ENCODE measurements around the gene OGFRL1.

The OGFRL1 gene

DNA sequence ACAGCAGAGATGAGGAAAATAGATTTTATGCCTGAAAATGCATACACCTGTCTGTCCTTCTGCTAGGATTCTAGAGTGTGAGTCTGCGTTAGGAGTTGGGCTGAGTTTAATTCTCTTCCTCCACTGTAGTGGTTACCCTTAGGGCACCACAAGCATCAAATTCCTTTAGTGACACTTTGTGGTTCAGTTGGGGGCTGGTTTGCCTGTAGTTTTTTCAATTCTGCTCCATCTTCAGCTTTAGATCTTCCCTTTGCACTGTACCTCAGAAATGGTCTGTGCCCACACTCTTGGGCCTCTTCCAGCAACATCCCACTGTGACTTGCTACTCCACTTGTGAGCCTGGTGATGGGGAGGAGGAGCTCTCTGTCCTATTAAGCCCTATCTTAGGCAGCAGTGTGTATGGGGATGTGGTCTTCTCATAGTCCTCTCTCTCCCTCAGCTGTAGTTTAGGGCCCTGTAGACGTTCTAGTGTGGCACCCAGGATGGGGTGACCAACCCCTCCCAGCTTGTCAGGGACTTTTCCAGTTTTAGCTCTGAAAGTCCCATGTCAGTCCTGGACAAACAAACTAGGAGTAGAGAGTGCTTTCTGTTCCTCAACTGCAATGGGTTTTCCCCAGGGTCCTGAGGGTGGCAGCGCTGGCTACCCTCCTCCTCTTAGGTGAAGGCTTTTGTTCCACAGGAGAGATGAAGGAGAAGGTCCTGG, 19.7 kb upstream of the OGFRL1 start:
- H3K27ac ChIP-seq: no peak overlapping the region
- TF ChIP-seq, protein P1, sequence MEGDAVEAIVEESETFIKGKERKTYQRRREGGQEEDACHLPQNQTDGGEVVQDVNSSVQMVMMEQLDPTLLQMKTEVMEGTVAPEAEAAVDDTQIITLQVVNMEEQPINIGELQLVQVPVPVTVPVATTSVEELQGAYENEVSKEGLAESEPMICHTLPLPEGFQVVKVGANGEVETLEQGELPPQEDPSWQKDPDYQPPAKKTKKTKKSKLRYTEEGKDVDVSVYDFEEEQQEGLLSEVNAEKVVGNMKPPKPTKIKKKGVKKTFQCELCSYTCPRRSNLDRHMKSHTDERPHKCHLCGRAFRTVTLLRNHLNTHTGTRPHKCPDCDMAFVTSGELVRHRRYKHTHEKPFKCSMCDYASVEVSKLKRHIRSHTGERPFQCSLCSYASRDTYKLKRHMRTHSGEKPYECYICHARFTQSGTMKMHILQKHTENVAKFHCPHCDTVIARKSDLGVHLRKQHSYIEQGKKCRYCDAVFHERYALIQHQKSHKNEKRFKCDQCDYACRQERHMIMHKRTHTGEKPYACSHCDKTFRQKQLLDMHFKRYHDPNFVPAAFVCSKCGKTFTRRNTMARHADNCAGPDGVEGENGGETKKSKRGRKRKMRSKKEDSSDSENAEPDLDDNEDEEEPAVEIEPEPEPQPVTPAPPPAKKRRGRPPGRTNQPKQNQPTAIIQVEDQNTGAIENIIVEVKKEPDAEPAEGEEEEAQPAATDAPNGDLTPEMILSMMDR (conservative IDR thresholded peaks at IDR 0.05): no peak

DNA sequence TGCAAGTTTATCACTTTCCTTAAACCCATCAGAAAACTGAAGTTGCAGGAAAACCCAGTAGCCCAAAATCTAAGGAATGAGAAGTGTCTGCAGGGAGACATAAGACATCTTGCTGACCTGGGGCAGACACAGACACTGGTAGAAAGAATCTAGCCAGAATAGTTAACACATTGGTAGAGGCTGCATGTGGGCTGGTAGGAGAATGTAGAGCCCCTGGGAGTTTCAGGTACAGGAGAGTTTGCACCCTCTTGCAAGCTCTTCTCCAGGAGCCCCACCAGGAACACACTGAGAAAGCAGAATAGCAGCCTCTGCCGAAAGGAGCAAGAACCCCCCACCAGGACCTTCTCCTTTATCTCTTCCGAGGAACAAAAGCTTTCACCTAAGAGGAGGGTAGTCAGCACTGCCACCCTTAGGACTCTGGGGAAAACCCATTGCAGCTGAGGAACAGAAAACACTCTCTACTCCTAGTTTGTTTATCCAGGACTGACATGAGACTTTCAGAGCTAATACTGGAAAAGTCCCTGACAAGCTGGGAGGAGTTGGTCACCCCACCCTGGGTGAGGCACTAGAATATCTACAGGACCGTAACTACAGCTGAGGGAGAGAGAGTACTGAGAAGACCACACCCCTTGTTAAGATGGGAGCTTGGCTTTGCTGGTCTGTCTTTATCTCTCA, 10.5 kb upstream of the OGFRL1 start:
- TF ChIP-seq, protein P1 (conservative IDR thresholded peaks at IDR 0.05): no peak

GRCh38 chr6:71279321-71279720, 9.3 kb upstream of the OGFRL1 start:
- H3K27ac ChIP-seq: no peak overlapping the region

More for the DNA sequence above, 10.5 kb upstream of the OGFRL1 start:
- no peak overlapping the region for H3K27ac ChIP-seq

GRCh38 chr6:71279740-71280139, 8.9 kb upstream of the OGFRL1 start:
- H3K27ac ChIP-seq: no peak overlapping the region
- TF ChIP-seq, protein P1 (conservative IDR thresholded peaks at IDR 0.05): no peak

More at GRCh38 chr6:71279321-71279720, 9.3 kb upstream of the OGFRL1 start:
- TF ChIP-seq, protein P1 (conservative IDR thresholded peaks at IDR 0.05): no peak

DNA sequence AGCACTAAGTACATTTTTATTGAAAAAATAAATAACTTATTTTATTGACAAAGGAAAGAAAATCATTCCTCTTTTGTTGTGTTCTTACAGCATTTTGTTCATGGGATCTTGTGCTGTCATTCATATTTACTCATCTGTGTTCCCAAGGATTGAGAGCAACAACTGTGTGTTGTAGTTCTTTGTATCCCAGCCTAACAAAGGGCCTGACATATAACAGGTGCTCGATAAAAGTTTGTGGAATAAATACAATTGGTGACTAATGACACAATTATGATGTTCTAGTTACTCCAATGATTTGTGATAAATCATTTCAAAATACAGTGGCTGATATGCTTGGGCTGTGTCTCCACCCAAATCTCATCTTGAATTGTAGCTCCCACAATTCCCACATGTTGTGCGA, 7.9 kb upstream of the OGFRL1 start:
- H3K27ac ChIP-seq: no peak overlapping the region
- TF ChIP-seq, protein P1 (conservative IDR thresholded peaks at IDR 0.05): no peak

- TF ChIP-seq, protein P1 (conservative IDR thresholded peaks at IDR 0.05): no peak
- H3K27ac ChIP-seq: no peak overlapping the region
These were observed 3.8 kb upstream of the OGFRL1 start for GRCh38 chr6:71284785-71285184.

GRCh38 chr6:71287038-71287437, 1.6 kb upstream of the OGFRL1 start:
- TF ChIP-seq, protein P1 (conservative IDR thresholded peaks at IDR 0.05): no peak
- H3K27ac ChIP-seq: no peak overlapping the region

Data from VCaP (cell line).